ENCODE measurements around the gene MX2.

The MX2 gene

GRCh38 chr21:41446586-41446985 is 84.8 kb downstream of the MX2 start:
- DNase-seq (ENCODE audit: low spot score): no peak
- TF ChIP-seq CTCF (IDR thresholded peaks at IDR 0.05; ENCODE audit: extremely low read depth, missing control alignments): no peak

- TF ChIP-seq CTCF (IDR thresholded peaks at IDR 0.05; ENCODE audit: extremely low read depth, missing control alignments): no peak
- DNase-seq (ENCODE audit: low spot score): no peak
These were observed 85.5 kb downstream of the MX2 start for GRCh38 chr21:41447356-41447755.

GRCh38 chr21:41449613-41450012 is 87.8 kb downstream of the MX2 start:
- no peak for TF ChIP-seq CTCF (IDR thresholded peaks at IDR 0.05; ENCODE audit: extremely low read depth, missing control alignments)
- no peak for DNase-seq (ENCODE audit: low spot score)

- TF ChIP-seq CTCF (IDR thresholded peaks at IDR 0.05; ENCODE audit: extremely low read depth, missing control alignments): no peak
- DNase-seq (ENCODE audit: low spot score): no peak
These were observed 90.2 kb downstream of the MX2 start for GRCh38 chr21:41451753-41452676.

GRCh38 chr21:41453198-41453597 is 91.4 kb downstream of the MX2 start:
- no peak for TF ChIP-seq CTCF (IDR thresholded peaks at IDR 0.05; ENCODE audit: extremely low read depth, missing control alignments)

GRCh38 chr21:41453761-41454160 is 91.9 kb downstream of the MX2 start:
- no peak for TF ChIP-seq CTCF (IDR thresholded peaks at IDR 0.05; ENCODE audit: extremely low read depth, missing control alignments)
- DNase-seq (ENCODE audit: low spot score): no peak

More at GRCh38 chr21:41453198-41453597, 91.4 kb downstream of the MX2 start:
- DNase-seq (ENCODE audit: low spot score): no peak

GRCh38 chr21:41458121-41458520 is 96.3 kb downstream of the MX2 start:
- no peak for DNase-seq (ENCODE audit: low spot score)
- no peak for TF ChIP-seq CTCF (IDR thresholded peaks at IDR 0.05; ENCODE audit: extremely low read depth, missing control alignments)
